ENCODE results near the gene LAMA4. TPM values are rescaled to one million over a fixed set of nuclear protein-coding genes. Genes with fewer than 3 reads are reported as not detected.

LAMA4 gene
- total RNA-seq, 1 donor from 2014 or later = 102 TPM

DNA sequence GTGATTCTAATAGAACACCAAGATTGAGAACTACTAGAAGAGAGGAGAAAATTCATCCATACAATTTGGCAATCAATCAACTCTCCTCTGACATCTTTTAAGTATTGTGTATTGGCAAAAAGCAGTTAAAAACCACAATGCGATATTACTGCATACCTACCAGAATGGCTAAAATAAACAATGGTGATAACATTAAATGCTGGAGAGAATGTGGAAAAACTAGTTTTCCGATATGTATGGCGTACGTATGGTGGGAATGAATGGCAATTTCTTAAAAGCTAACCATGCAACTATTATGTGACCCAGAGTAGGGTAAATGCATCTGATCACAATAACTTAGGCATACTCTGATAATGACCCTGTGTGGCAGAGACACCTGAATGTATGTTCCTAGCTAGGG, 29.3 kb upstream of the LAMA4 start:
- TF ChIP-seq, protein P1, sequence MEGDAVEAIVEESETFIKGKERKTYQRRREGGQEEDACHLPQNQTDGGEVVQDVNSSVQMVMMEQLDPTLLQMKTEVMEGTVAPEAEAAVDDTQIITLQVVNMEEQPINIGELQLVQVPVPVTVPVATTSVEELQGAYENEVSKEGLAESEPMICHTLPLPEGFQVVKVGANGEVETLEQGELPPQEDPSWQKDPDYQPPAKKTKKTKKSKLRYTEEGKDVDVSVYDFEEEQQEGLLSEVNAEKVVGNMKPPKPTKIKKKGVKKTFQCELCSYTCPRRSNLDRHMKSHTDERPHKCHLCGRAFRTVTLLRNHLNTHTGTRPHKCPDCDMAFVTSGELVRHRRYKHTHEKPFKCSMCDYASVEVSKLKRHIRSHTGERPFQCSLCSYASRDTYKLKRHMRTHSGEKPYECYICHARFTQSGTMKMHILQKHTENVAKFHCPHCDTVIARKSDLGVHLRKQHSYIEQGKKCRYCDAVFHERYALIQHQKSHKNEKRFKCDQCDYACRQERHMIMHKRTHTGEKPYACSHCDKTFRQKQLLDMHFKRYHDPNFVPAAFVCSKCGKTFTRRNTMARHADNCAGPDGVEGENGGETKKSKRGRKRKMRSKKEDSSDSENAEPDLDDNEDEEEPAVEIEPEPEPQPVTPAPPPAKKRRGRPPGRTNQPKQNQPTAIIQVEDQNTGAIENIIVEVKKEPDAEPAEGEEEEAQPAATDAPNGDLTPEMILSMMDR (IDR thresholded peaks at IDR 0.05) = no peak
- Mint-ChIP-seq H3K27me3 (ENCODE audit: low read depth) (no peaks in the 10 kb centered on the region), H3K9me3 (ENCODE audit: low read depth) (no peaks in the 10 kb centered on the region), H3K27ac (ENCODE audit: unreplicated experiment) (no peak overlapping the region), H3K4me1 (ENCODE audit: low read depth) (peaks cover 38% of the 10 kb centered on the region), H3K4me3 (ENCODE audit: unreplicated experiment) (no peak overlapping the region), H3K36me3 (ENCODE audit: low read depth) (no peaks in the 10 kb centered on the region)
- DNase-seq (ENCODE audit: low spot score) = no peak

DNA sequence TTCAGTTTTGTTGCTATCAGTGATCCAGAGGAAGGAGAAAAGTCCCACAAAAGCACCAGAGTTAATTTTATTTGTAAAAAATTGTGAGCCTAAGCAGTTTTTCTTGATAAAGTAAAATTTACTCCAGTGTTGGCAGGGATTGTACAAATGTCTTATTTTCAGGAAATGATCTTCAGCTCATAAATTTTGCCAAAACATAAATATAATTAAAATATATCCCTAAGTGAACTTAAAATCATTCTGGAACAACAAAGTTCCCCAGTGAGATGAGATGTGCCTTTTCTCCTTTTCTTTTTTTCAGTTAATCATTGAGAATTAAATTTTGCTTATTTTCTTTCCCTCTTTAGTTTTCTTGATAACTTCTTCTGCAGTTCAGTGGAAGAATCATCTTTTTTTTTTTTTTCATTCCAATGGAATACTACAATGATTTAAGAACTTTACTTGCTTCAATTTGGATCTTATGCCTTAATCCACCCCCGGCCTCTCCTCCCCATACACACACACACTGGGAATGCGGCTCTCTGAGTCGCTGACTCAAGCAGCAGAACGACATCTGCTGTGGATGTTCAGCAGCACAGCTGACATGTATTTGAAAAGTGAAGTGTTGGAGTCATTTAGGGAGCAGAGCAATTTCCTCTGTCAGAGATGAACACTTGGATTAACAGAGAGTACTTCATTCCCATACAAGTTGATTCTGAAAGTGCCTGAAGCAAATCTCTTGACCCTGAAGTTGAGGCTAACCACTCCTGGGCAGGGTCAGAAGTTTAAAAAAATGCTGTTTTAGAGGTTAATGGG, 27.7 kb upstream of the LAMA4 start:
- TF ChIP-seq, protein P1 (IDR thresholded peaks at IDR 0.05) = peak; percentile 76
- H3K4me1 Mint-ChIP-seq (ENCODE audit: low read depth) = peaks cover 32% of the 10 kb centered on the region
- H3K27ac Mint-ChIP-seq (ENCODE audit: unreplicated experiment) = peak overlapping the region; percentile 90
- no peaks in the 10 kb centered on the region for H3K36me3 Mint-ChIP-seq (ENCODE audit: low read depth)
- no peaks in the 10 kb centered on the region for H3K9me3 Mint-ChIP-seq (ENCODE audit: low read depth)
- no peak for DNase-seq (ENCODE audit: low spot score)
- H3K4me3 Mint-ChIP-seq (ENCODE audit: unreplicated experiment) = peak overlapping the region; percentile 17
- no peaks in the 10 kb centered on the region for H3K27me3 Mint-ChIP-seq (ENCODE audit: low read depth)

DNA sequence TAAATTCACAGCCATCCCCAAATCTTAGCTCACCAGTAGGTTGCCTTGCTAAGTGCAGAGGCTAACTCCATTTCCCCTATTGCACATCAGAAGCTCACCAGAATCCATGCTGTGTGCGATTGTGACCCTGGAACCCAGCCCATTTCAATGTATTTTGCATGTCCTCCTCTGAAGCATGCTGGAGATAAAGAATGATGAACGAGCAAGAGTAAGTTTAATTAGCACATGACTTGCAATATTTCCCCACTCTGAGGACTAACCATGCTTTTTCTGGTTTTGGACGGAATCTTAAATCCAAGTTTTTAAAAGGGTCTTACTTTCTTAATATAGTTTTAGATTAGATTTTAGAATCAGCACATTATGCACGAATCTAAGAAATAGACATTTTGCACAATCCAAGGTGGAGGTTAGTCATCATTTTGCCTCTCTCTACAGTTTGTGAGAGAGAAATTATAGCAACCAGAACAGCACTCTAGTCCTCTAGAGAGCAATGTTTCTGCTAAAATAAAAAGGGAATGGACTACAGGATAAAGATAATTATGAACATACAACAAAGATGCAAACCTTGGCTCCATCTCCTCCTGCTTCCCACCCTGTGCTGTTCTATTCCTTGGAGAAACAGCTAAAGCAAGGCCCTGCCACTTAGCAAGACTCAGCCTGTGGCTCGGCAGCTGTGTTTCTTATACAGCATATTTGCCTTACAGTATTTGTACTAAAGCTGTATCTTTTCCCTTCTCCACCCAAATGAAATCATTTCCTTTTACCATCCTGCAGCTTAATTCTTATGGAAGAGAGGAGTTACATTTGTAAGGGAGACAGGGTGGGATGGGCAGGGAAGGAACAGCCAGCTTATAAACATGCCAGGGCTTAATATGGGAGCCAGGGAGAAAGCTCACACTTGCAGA, 24.9 kb upstream of the LAMA4 start:
- TF ChIP-seq, protein P1 (IDR thresholded peaks at IDR 0.05) = no peak
- DNase-seq (ENCODE audit: low spot score) = no peak
- Mint-ChIP-seq H3K4me3 (ENCODE audit: unreplicated experiment) (no peak overlapping the region), H3K27me3 (ENCODE audit: low read depth) (no peaks in the 10 kb centered on the region), H3K9me3 (ENCODE audit: low read depth) (no peaks in the 10 kb centered on the region), H3K27ac (ENCODE audit: unreplicated experiment) (peak overlapping the region; percentile 22), H3K4me1 (ENCODE audit: low read depth) (peaks cover 37% of the 10 kb centered on the region), H3K36me3 (ENCODE audit: low read depth) (no peaks in the 10 kb centered on the region)

DNA sequence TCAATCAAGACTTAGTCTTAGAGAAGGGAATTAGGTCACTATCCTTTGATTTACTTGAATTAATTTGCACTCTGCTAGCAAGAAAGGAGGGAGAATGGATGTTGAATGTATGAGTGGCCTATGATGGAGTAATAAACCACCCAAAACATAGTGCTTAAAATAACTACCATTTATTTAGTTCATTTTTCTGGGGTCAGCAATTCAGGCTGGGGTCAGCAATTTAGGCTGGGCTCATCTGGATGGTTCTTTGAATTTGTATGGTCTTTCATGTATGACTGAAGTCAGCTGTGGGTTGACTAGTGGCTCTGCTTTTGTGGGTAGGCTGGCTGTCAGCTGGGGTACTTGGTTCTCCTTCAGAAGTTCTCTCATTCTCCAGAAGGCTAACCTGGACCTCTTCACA, 21.0 kb upstream of the LAMA4 start:
- TF ChIP-seq, protein P1 (IDR thresholded peaks at IDR 0.05) = no peak
- Mint-ChIP-seq H3K4me1 (ENCODE audit: low read depth) (peaks cover 23% of the 10 kb centered on the region), H3K4me3 (ENCODE audit: unreplicated experiment) (no peak overlapping the region), H3K9me3 (ENCODE audit: low read depth) (no peaks in the 10 kb centered on the region), H3K27ac (ENCODE audit: unreplicated experiment) (no peak overlapping the region), H3K36me3 (ENCODE audit: low read depth) (no peaks in the 10 kb centered on the region), H3K27me3 (ENCODE audit: low read depth) (no peaks in the 10 kb centered on the region)
- no peak for DNase-seq (ENCODE audit: low spot score)

DNA sequence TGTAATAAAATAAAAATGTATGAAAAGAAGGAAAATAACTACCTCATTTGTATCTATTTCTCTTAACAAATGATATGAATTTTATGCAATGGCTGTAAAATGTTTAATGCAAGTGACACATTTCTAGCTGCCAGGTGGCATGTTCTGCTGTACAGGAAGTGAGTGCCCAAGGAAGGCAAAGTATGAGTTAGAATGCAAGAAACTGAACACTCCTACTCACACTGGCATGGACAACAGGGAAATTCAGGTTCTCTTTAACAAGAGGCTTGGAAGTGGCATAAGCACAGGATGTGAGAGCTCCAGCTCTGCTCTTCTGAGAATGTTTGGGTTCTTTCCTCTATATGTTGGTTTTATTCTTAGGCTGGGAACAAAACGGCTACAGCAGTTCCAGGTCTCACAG, 20.4 kb upstream of the LAMA4 start:
- H3K27ac Mint-ChIP-seq (ENCODE audit: unreplicated experiment) = no peak overlapping the region
- H3K36me3 Mint-ChIP-seq (ENCODE audit: low read depth) = no peaks in the 10 kb centered on the region
- TF ChIP-seq, protein P1 (IDR thresholded peaks at IDR 0.05) = no peak
- no peaks in the 10 kb centered on the region for H3K9me3 Mint-ChIP-seq (ENCODE audit: low read depth)
- H3K4me1 Mint-ChIP-seq (ENCODE audit: low read depth) = peaks cover 17% of the 10 kb centered on the region
- no peaks in the 10 kb centered on the region for H3K27me3 Mint-ChIP-seq (ENCODE audit: low read depth)
- no peak for DNase-seq (ENCODE audit: low spot score)
- no peak overlapping the region for H3K4me3 Mint-ChIP-seq (ENCODE audit: unreplicated experiment)
